ENCODE data around the gene HCN4. TPM values are rescaled to one million over a fixed set of nuclear protein-coding genes. Genes with fewer than 3 reads are reported as not detected.

HCN4 gene
- total and polyA plus RNA-seq, 2 of the 8 experiments (the other 6 are each of a cell fraction or from before 2014, with no cell fraction given) = 3.7 to 8.5 TPM

- TF ChIP-seq, protein P1, sequence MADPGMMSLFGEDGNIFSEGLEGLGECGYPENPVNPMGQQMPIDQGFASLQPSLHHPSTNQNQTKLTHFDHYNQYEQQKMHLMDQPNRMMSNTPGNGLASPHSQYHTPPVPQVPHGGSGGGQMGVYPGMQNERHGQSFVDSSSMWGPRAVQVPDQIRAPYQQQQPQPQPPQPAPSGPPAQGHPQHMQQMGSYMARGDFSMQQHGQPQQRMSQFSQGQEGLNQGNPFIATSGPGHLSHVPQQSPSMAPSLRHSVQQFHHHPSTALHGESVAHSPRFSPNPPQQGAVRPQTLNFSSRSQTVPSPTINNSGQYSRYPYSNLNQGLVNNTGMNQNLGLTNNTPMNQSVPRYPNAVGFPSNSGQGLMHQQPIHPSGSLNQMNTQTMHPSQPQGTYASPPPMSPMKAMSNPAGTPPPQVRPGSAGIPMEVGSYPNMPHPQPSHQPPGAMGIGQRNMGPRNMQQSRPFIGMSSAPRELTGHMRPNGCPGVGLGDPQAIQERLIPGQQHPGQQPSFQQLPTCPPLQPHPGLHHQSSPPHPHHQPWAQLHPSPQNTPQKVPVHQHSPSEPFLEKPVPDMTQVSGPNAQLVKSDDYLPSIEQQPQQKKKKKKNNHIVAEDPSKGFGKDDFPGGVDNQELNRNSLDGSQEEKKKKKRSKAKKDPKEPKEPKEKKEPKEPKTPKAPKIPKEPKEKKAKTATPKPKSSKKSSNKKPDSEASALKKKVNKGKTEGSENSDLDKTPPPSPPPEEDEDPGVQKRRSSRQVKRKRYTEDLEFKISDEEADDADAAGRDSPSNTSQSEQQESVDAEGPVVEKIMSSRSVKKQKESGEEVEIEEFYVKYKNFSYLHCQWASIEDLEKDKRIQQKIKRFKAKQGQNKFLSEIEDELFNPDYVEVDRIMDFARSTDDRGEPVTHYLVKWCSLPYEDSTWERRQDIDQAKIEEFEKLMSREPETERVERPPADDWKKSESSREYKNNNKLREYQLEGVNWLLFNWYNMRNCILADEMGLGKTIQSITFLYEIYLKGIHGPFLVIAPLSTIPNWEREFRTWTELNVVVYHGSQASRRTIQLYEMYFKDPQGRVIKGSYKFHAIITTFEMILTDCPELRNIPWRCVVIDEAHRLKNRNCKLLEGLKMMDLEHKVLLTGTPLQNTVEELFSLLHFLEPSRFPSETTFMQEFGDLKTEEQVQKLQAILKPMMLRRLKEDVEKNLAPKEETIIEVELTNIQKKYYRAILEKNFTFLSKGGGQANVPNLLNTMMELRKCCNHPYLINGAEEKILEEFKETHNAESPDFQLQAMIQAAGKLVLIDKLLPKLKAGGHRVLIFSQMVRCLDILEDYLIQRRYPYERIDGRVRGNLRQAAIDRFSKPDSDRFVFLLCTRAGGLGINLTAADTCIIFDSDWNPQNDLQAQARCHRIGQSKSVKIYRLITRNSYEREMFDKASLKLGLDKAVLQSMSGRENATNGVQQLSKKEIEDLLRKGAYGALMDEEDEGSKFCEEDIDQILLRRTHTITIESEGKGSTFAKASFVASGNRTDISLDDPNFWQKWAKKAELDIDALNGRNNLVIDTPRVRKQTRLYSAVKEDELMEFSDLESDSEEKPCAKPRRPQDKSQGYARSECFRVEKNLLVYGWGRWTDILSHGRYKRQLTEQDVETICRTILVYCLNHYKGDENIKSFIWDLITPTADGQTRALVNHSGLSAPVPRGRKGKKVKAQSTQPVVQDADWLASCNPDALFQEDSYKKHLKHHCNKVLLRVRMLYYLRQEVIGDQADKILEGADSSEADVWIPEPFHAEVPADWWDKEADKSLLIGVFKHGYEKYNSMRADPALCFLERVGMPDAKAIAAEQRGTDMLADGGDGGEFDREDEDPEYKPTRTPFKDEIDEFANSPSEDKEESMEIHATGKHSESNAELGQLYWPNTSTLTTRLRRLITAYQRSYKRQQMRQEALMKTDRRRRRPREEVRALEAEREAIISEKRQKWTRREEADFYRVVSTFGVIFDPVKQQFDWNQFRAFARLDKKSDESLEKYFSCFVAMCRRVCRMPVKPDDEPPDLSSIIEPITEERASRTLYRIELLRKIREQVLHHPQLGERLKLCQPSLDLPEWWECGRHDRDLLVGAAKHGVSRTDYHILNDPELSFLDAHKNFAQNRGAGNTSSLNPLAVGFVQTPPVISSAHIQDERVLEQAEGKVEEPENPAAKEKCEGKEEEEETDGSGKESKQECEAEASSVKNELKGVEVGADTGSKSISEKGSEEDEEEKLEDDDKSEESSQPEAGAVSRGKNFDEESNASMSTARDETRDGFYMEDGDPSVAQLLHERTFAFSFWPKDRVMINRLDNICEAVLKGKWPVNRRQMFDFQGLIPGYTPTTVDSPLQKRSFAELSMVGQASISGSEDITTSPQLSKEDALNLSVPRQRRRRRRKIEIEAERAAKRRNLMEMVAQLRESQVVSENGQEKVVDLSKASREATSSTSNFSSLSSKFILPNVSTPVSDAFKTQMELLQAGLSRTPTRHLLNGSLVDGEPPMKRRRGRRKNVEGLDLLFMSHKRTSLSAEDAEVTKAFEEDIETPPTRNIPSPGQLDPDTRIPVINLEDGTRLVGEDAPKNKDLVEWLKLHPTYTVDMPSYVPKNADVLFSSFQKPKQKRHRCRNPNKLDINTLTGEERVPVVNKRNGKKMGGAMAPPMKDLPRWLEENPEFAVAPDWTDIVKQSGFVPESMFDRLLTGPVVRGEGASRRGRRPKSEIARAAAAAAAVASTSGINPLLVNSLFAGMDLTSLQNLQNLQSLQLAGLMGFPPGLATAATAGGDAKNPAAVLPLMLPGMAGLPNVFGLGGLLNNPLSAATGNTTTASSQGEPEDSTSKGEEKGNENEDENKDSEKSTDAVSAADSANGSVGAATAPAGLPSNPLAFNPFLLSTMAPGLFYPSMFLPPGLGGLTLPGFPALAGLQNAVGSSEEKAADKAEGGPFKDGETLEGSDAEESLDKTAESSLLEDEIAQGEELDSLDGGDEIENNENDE (IDR thresholded peaks at IDR 0.05; ENCODE audit: insufficient replicate concordance, low read length) = no peak
- TF ChIP-seq BRCA1 (IDR thresholded peaks at IDR 0.05; ENCODE audit: low read depth, low read length) (no peak), PHF8 (conservative IDR thresholded peaks at IDR 0.05; ENCODE audit: low read depth, low read length) (no peak), CBX5 (IDR thresholded peaks at IDR 0.05; ENCODE audit: low read depth, low read length) (no peak), CHD2 (IDR thresholded peaks at IDR 0.05; ENCODE audit: low read length) (no peak), EZH2 (IDR thresholded peaks at IDR 0.05; ENCODE audit: low read depth, low read length, severe bottlenecking) (no peak), RXRA (IDR thresholded peaks at IDR 0.05; ENCODE audit: insufficient read depth, low read depth, low read length) (no peak), TBP (IDR thresholded peaks at IDR 0.05; ENCODE audit: low read depth, low read length) (no peak)
- TF ChIP-seq, protein P2, sequence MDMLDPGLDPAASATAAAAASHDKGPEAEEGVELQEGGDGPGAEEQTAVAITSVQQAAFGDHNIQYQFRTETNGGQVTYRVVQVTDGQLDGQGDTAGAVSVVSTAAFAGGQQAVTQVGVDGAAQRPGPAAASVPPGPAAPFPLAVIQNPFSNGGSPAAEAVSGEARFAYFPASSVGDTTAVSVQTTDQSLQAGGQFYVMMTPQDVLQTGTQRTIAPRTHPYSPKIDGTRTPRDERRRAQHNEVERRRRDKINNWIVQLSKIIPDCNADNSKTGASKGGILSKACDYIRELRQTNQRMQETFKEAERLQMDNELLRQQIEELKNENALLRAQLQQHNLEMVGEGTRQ (IDR thresholded peaks at IDR 0.05; ENCODE audit: low read length) = no peak
Observed at GRCh38 chr15:73335471-73335870, 33.3 kb downstream of the HCN4 start (continued).
